NCI-H446 treated with DMSO at 0.1 percent for 48 hours (cell line): ENCODE measurements around the gene UBE3C.
"Not testable (repeated sequence)": the region's sequence is repeated elsewhere in the genome, so short reads cannot be mapped to it uniquely, and the experiment has no call there.

Experiments used
- DNase-seq: peaks from one replicate; lab custom pipeline; 2025; lab: John Stamatoyannopoulos, UW

The UBE3C gene

GRCh38 chr7:157130849-157131248 is 7.9 kb upstream of the UBE3C start:
- DNase-seq = not testable (repeated sequence)

- DNase-seq = no peak
These were observed 5.9 kb upstream of the UBE3C start for GRCh38 chr7:157132796-157133195.

- DNase-seq = no peak
These were observed 5.4 kb upstream of the UBE3C start for GRCh38 chr7:157133304-157133703.

DNA sequence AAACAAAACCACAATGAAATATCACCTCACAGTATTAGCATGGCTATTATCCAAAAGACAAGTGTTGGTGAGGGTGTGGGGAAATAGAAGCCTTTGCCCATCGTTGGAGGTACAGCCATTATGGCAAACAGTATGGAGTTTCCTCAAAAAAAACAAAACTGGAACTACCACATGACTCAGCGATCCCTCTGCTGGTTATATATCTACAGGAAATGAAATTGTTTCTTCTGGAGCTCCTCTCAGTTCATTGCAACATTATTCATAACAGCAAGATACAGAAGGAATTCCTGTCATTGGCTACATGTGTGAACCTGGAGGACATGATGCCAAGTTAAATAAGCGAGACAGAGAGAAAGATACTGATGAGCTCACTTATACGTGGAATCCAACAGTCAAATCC is 2.4 kb upstream of the UBE3C start:
- DNase-seq = no peak

DNA sequence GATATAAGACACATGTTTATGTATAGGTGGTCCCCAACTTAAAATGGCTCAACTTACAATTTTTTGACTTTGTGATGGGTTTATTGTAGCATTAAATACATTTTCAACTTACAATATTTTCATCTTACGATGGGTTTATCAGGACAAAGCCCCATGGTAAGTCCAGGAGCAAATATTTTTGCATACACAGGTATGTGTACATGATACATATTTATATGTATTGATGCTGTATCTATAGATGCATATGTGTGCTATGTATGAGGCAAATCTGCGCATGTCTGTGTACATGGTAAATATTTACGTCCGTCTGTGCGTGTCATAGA is 664 bp upstream of the UBE3C start:
- peak; percentile 54 for DNase-seq

GRCh38 chr7:157139111-157139809 is 534 bp downstream of the UBE3C start:
- no peak for DNase-seq

GRCh38 chr7:157139810-157140510 is 1.2 kb downstream of the UBE3C start:
- no peak for DNase-seq

GRCh38 chr7:157140511-157140905 is 1.8 kb downstream of the UBE3C start:
- DNase-seq = no peak

DNA sequence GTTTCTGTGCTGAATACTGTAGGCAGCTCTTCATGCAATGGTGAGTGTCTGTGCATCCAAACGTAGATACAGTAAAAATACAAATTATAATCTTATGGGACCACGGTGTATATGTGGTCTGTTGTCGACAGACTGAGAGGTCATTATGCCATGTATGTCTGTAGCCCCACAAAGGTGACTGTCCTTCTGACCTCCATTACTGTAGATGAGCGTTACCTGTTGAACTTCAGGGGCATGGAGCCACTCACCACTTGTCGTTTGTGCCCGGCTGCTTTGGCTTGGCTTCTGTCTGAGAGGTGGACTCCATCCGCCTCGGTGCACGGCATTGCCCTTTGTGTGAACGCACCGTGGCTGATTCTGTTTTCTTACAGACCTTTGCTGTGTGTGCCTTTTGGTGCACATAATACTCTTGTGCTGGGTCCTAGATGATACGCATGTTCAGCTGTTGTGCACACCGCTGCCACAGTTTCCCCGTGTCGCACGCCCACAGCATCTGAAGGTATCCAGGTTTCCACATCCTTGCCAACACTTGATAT is 2.9 kb downstream of the UBE3C start:
- no peak for DNase-seq

DNA sequence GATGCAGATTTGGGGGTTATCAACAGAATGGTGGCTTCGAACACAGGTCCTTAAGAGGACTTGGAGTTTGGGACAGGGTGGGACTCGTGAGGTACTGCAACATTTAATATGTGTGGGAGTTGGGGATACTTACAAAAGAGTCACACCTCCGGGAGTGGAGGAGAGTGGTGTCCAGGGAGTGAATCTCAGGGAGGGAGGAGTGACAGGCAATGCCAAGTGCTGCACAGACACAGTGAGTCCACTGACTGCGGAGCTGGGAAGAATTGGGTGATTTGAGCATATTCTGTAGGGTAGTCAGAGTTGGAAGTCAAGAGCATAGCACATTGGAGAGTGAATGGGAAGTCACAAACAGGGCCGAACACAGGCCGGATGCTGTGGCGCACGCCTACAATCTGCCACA is 5.1 kb downstream of the UBE3C start:
- no peak for DNase-seq

DNA sequence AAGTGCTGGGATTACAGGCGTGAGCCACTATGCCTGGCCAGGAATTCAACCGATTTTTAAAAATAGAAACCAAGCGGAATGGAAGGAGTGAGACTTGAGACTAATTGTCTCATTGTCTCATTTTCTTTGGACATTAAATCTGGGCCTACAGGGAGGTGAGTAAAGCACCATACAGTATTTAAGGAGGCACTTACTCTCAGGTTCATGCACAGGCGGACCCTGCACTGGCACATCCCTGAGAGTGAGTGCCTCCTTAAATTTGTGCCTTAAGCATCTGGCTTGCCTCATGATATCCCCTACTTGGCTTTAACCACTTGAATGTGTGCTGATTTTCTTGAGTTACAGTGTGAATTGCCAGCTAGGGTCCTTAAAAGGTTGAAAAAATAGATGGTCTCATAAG is 10.6 kb downstream of the UBE3C start:
- DNase-seq = no peak

DNA sequence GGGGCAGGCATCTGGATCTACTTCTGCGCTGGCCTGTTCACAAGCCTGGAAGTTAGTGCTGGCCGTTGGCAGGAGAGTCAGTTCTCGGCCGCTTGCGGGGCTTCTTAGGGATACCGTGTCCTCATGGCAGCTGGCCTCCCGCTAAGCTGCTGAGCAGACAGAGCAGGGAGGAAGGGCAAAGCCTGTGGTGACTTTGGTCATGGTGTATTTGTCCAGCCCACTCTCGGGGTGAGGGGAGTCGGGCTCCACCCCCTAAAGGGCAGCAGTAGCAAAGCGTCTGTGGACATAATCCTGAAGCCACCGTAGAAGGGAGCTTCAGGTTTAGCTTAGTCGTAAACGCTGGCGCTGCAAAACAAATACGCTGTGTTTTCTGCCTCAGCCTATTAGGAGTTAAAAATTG is 12.2 kb downstream of the UBE3C start:
- no peak for DNase-seq

- DNase-seq = no peak
These were observed 13.1 kb downstream of the UBE3C start for GRCh38 chr7:157151626-157152339.

DNA sequence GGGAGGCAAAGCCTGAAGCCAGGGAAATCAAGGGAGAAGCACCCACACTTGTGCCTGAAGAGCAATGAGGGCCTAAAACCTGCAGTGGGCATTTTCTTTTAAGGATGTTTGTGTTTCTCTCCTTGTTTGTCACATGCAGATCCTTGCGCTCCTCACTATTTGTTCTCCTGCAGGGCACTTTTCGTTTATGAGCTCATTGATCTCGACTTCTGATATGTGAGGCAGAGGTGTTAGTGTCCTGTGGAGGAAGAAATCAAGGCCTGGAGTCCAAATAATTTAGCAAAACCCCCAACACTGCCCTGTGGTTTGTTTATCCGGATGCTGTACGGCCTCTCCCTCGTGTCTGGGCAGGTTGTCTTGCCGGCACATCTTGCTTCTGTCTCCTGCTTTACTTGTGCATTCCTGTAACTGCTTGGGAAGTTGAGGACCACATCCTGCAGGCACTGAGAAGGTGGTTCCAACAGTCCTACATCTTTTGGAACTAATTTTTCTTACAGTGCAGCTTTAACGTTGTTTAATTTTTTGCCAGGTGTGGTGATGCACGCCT is 13.7 kb downstream of the UBE3C start:
- no peak for DNase-seq

GRCh38 chr7:157153260-157153659 is 14.5 kb downstream of the UBE3C start:
- DNase-seq = no peak

- no peak for DNase-seq
These were observed 17.2 kb downstream of the UBE3C start for GRCh38 chr7:157155959-157156358.

DNA sequence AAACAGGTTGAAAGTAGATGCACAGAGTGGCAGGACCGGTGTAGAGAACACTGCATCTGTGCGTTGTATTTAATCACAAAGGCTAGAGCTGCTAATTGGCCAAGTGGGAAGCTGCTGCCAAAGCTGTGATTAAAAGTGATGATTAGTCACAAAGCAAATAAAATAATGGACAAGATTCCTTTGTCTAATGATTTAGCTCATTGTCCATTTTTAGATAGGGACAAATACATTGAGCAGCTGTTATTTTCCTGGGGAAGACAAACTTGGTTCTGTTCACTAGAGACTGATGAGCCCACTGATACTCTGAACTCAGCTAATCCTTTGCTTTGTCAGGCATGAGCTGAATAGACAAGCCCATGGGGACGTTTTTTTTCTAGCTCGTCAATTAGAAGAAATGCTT is 19.7 kb downstream of the UBE3C start:
- DNase-seq = peak; percentile 47

- DNase-seq = not testable (repeated sequence)
These were observed 20.8 kb downstream of the UBE3C start for GRCh38 chr7:157159537-157159936.

DNA sequence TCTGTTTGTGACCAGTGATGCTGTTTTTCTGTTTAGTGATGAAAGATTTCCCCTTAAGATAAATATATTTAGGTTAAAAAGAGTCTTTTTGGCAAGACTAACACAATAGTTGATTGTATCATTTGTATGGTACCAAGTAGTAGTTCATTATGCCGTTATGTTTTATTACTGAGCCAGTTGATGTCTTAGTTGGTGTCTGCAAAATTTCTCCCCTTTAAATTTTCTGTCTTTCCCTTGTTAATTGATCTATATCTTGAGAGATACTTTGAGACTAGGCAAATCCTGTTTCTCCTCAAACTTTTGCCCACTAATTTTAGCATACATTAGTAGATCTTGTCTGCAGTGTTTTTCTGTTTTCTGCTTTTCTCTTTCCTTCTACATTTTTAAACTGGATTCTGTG is 21.7 kb downstream of the UBE3C start:
- no peak for DNase-seq

GRCh38 chr7:157165987-157166386 is 27.3 kb downstream of the UBE3C start:
- no peak for DNase-seq

DNA sequence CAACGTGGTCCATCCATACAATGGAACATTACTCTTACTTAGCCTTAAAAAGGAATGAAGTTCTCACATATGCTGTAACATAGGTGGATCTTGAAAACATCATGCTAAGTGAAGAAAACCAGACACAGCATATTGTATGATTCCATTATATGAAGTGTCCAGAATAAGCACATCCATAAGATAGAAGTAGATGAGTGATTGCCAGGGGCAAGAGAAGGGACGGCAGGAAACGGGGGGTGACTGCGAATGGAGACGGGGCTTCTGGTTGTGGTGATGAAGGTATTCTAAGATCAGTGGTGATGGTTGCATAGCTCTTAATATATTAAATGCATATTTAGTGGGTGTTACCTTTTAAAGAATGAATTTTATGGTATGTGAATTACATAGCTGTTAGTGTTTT is 29.8 kb downstream of the UBE3C start:
- no peak for DNase-seq

DNA sequence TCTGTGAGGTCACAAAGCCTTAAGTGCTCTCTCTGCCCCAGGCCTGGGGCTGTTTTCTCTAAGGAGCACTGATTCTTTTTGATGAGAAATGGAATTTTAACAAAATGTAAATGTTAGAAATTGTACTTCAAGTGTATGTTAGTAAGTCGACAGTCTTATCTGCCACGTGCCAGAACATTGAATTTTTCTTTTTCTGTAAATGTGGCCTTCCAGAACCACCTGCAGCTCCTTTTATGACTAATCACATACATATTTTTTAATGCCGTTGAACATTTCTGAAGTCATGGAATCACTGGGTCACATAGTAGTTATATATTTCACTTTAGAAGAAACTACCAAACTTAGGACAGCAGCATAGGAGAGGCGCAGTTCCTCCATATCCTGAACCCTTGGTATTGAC is 38.0 kb downstream of the UBE3C start:
- DNase-seq = no peak
